ENCODE data around the gene VWA8. TPM values are rescaled to one million over a fixed set of nuclear protein-coding genes. Genes with fewer than 3 reads are reported as not detected.
"Not testable (repeated sequence)": the region's sequence is repeated elsewhere in the genome, so short reads cannot be mapped to it uniquely, and the experiment has no call there.

VWA8 gene
- total RNA-seq, 1 donor from 2014 or later, result 21.4 TPM

DNA sequence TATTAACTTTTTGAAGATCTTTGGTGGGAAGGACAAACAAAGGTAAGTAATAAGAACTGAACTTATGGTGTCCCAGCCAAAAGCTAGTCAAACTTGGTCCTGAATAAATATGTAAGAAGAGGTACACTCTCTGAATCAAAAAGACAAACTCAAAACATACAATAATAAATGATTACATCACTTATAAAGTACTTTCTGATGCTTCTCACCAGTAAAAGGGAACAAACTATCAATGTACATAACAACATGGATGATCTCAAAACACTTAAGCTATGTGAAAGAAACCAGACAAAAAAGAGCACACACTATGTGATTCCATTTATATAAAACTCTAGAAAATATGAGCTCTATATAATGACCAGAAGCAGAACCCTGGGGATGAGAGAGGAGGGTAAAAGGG lies 138.3 kb downstream of the VWA8 start:
- no peak for ATAC-seq
- DNase-seq (ENCODE audit: low spot score), result no peak
- intact Hi-C loops (cut with DNase I), result no loop called here

DNA sequence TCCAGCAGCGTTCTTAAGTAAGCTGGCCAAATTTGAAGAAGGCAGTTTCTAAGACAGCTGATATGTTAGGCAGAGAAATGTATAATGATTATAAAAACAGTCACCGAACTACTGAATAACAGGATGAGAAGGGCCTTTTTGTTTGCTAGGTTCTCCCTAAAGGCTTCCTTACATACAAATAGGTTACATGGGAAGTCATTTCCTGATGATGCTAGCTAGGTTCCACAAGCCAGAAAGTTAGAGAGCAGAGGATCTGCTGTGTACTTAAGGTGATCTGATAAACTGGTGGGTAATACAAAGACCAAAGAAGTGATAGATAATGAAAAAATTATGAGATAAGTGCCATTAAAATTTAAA lies 139.7 kb downstream of the VWA8 start:
- DNase-seq (ENCODE audit: low spot score) (no peak), ATAC-seq (no peak)

DNA sequence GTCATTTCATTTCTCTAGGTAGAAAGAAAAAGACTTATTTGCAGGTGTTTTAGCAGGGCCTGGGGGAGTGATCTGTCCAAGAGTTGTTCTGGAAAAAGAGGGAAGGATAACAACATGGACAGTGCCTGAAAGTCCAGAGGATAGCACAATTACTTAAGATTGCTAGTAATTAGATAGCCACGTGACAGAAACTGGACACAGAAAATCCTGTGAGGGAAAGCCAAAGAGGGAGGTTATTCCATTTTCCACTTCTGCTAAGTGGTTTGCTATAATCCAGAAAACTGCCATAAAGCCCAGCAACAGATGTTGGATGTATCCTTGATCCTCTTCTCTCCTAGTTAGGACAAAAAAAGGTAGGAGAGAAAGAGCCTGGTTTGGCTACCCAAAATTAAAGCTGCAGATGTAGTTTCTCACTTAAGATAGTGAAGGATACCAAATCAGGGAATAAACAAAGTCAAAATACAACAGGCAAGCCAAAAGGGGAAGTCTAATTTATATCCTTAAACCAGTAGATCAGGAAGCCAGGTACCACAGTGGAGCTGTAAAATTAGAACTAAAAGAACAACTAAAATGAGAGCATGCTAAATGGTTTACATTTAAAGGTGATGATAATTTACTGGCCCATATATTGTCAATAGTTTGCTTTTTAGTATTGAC lies 140.2 kb downstream of the VWA8 start:
- intact Hi-C loops (cut with DNase I), result no loop called here
- no peak for DNase-seq (ENCODE audit: low spot score)
- ATAC-seq, result no peak

More for the DNA sequence above, 139.7 kb downstream of the VWA8 start:
- intact Hi-C loops (cut with DNase I), result no loop called here

GRCh38 chr13:41816057-41816456 lies 144.9 kb downstream of the VWA8 start:
- ATAC-seq (no peak), DNase-seq (ENCODE audit: low spot score) (no peak)
- intact Hi-C loops (cut with DNase I), result no loop called here

DNA sequence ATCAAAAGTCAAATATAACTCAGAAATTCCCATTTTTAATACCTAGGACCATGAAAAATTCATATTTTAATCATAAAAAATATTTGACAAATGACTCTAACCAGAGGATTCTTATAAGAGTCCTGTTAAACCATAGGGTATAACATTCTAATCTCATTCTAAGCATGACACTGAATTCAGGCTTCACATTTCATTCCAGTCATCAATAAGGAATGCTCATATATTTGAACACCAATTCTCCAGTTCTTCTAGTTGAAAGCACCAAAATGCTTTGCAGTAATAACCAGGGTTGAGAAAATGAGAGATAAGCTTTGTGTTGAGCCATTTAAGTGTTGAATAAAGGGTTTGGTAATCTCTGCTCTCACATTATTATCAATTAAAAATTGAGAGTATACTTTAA lies 147.5 kb downstream of the VWA8 start:
- intact Hi-C loops (cut with DNase I), result no loop called here
- DNase-seq (ENCODE audit: low spot score), result no peak
- no peak for ATAC-seq

DNA sequence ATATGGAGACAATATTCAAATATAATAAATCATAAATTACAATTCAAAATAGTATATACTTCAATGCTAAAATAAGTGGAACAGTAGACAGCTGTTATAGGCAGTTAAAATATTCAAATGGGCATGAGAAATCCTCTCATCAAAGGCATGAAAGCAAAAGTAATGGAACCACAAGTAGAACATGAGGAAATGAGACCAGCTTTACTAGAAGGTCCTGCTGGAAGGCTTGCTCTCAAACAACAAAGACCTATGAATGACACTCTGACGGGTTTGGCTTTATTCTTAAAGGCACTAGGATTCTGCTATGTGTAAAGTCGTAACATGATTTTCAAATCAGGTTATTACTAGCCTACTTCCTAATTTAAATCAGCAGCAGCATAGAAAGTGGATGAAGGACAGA lies 148.1 kb downstream of the VWA8 start:
- DNase-seq (ENCODE audit: low spot score) (no peak), ATAC-seq (no peak)
- intact Hi-C loops (cut with DNase I), result no loop called here

DNA sequence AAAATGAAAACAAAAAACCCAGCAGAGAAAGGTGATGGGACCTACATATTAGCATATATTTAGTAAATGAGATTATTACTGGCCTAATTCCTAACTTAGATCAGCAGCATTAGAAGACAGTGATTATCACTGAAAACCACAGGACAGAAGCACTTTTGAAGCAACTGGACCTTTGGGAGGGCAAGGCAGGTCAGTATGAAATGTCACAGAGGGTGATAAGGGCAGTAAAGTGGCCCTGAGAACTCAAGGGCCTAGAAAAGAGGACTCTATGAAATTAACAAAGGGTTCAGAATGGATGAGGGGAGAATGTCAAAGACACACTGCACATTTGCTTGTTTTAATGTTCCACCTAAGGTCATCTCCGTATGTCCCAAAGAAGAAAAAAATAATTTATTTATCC lies 148.7 kb downstream of the VWA8 start:
- intact Hi-C loops (cut with DNase I), result no loop called here
- ATAC-seq, result no peak
- no peak for DNase-seq (ENCODE audit: low spot score)

- no peak for DNase-seq (ENCODE audit: low spot score)
Observed at GRCh38 chr13:41811588-41812021, 149.3 kb downstream of the VWA8 start.

GRCh38 chr13:41809962-41810361 lies 150.9 kb downstream of the VWA8 start:
- no peak for DNase-seq (ENCODE audit: low spot score)
- intact Hi-C loops (cut with DNase I), result no loop called here
- no peak for ATAC-seq

More at GRCh38 chr13:41811588-41812021, 149.3 kb downstream of the VWA8 start:
- intact Hi-C loops (cut with DNase I), result no loop called here
- no peak for ATAC-seq

GRCh38 chr13:41803445-41803735 lies 157.5 kb downstream of the VWA8 start:
- DNase-seq (ENCODE audit: low spot score); intact Hi-C loops (cut with DNase I); ATAC-seq: not testable (repeated sequence)

- intact Hi-C loops (cut with DNase I), result no loop called here
- no peak for ATAC-seq
Observed at GRCh38 chr13:41802684-41803444, 158.0 kb downstream of the VWA8 start.

GRCh38 chr13:41802043-41802683 lies 158.7 kb downstream of the VWA8 start:
- ATAC-seq (no peak), DNase-seq (ENCODE audit: low spot score) (no peak)
- intact Hi-C loops (cut with DNase I), result no loop called here

More at GRCh38 chr13:41802684-41803444, 158.0 kb downstream of the VWA8 start:
- DNase-seq (ENCODE audit: low spot score), result no peak

- no peak for DNase-seq (ENCODE audit: low spot score)
- ATAC-seq, result no peak
- intact Hi-C loops (cut with DNase I), result no loop called here
Observed at GRCh38 chr13:41791056-41791455, 169.9 kb downstream of the VWA8 start.

DNA sequence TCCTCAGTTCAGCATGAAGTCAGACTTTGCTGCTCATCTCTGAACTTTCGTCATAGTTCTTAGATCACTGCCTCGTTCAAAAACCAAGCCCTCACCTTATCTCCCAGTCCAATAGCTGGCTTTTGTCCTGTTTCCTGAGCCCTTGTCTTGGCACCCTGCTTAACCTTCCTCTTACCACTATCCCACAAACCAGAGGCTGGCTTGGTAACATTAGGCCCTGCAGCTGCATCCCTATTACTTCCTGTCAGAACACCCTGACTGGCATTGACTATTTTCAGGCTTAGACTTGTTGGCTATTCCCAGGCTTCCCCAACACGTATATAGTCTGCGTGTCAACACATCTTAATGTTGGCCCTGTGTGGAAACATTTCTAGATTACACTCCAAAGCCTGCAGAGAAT lies 172.4 kb downstream of the VWA8 start:
- intact Hi-C loops (cut with DNase I), result no loop called here
- no peak for DNase-seq (ENCODE audit: low spot score)
- ATAC-seq, result no peak

DNA sequence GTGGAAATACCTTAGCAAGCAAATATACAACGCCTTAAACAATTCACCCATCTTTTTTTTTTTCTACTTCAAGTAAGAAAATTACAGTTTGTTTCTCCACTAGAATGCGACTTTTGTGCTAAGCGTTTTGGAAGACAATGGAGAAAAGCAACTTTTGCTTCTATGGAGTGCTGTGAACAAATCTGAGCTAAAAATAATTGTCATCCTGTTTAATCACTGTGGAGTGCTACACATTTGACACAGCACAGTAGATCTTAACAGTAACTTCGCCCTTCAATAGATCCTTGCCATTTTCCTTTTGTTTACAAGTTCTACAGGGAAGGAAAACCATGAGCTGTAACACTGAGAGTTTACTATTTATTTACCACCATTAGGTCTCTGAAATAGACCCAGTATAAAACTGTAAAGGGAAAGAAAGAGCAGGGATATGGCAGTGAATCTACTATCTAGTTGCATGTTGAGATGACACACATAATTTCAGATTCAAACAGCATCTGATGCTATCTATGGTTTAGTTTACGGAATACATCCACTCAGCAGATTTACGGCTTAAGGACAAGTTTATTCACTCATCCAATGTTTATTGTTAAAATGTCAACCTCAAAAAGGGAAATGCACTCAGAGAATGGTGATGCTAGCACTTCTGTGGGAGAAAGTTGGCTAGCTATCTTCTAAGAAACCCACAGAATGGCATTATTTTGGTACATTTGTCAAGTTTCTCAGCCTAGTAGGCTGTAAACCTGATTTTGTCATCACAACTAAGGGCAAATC lies 175.3 kb downstream of the VWA8 start:
- intact Hi-C loops (cut with DNase I), result no loop called here
- DNase-seq (ENCODE audit: low spot score) (no peak), ATAC-seq (no peak)

GRCh38 chr13:41782086-41782485 lies 178.8 kb downstream of the VWA8 start:
- intact Hi-C loops (cut with DNase I), result no loop called here
- DNase-seq (ENCODE audit: low spot score) (no peak), ATAC-seq (no peak)

GRCh38 chr13:41780715-41781706 lies 179.9 kb downstream of the VWA8 start:
- DNase-seq (ENCODE audit: low spot score) (no peak), ATAC-seq (no peak)
- intact Hi-C loops (cut with DNase I), result no loop called here

- intact Hi-C loops (cut with DNase I), result no loop called here
- ATAC-seq, result no peak
Observed at GRCh38 chr13:41775251-41775650, 185.7 kb downstream of the VWA8 start.

More at GRCh38 chr13:41775251-41775650, 185.7 kb downstream of the VWA8 start:
- DNase-seq (ENCODE audit: low spot score), result no peak
